ENCODE measurements around the gene TMPRSS3. TPM values are rescaled to one million over a fixed set of nuclear protein-coding genes. Genes with fewer than 3 reads are reported as not detected.
A peak's percentile ranks its signal among the peaks of the same experiment; 100 is the strongest.

TMPRSS3 gene
- total and polyA plus RNA-seq, 3 donors from 2014 or later = 0.40 to 0.56 TPM; not detected in 1

DNA sequence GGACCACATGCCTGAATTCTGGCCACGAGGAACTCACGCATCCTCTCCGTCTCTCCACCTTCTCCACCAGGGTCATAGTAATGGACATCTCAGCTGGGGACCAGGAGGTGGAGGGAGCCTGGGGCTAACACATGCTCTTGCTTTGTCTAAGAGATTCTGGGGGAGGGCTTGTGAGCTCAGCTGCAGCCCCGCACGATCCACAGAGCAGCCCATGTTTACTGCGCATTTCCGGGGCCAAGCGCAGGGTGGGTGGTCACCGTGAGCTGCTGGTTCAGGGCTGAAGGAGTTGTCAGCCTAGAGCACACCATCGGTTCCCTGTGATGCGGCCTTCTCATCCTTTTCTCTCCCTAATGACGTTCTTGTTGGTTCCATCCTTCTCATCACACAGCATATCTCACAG, 37.6 kb downstream of the TMPRSS3 start:
- no peak overlapping the region for H3K27ac ChIP-seq
- DNase-seq = no peak
- H3K27me3 ChIP-seq = no peaks in the 10 kb centered on the region
- TF ChIP-seq, protein P1, sequence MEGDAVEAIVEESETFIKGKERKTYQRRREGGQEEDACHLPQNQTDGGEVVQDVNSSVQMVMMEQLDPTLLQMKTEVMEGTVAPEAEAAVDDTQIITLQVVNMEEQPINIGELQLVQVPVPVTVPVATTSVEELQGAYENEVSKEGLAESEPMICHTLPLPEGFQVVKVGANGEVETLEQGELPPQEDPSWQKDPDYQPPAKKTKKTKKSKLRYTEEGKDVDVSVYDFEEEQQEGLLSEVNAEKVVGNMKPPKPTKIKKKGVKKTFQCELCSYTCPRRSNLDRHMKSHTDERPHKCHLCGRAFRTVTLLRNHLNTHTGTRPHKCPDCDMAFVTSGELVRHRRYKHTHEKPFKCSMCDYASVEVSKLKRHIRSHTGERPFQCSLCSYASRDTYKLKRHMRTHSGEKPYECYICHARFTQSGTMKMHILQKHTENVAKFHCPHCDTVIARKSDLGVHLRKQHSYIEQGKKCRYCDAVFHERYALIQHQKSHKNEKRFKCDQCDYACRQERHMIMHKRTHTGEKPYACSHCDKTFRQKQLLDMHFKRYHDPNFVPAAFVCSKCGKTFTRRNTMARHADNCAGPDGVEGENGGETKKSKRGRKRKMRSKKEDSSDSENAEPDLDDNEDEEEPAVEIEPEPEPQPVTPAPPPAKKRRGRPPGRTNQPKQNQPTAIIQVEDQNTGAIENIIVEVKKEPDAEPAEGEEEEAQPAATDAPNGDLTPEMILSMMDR (IDR thresholded peaks at IDR 0.05) = no peak
- intact Hi-C loops (cut with DNase I; ENCODE audit: low total_unique reads) = no loop called here
- H3K36me3 ChIP-seq (ENCODE audit: low read depth, missing control alignments) = no peaks in the 10 kb centered on the region
- no peaks in the 10 kb centered on the region for H3K4me1 ChIP-seq
- 74 to 81% methylated on average over 12 of the region's 12 CpGs for WGBS, 2 donors
- no peaks in the 10 kb centered on the region for H3K9me3 ChIP-seq
- H3K4me3 ChIP-seq = peak overlapping the region in 1 of 2 donors; percentile 26

GRCh38 chr21:42357307-42357706, 38.5 kb downstream of the TMPRSS3 start:
- Histone ChIP-seq H3K4me1 (no peaks in the 10 kb centered on the region), H3K9me3 (no peaks in the 10 kb centered on the region), H3K4me3 (no peak overlapping the region), H3K27me3 (no peaks in the 10 kb centered on the region), H3K36me3 (ENCODE audit: low read depth, missing control alignments) (no peaks in the 10 kb centered on the region), H3K27ac (no peak overlapping the region)
- TF ChIP-seq POLR2A (IDR thresholded peaks at IDR 0.05) = no peak
- TF ChIP-seq, protein P1 (IDR thresholded peaks at IDR 0.05) = no peak
- DNase-seq = no peak
- 73 to 84% methylated on average over 3 of the region's 3 CpGs for WGBS, 2 donors
- intact Hi-C loops (cut with DNase I; ENCODE audit: low total_unique reads) = no loop called here

- 58 to 71% methylated on average over 6 of the region's 6 CpGs for WGBS, 2 donors
- TF ChIP-seq, protein P1 (IDR thresholded peaks at IDR 0.05) = no peak
- no peak for TF ChIP-seq POLR2A (IDR thresholded peaks at IDR 0.05)
- no peaks in the 10 kb centered on the region for H3K4me1 ChIP-seq
- no peak for DNase-seq
- no peaks in the 10 kb centered on the region for H3K36me3 ChIP-seq (ENCODE audit: low read depth, missing control alignments)
- no peak overlapping the region for H3K27ac ChIP-seq
- H3K27me3 ChIP-seq = no peaks in the 10 kb centered on the region
- intact Hi-C loops (cut with DNase I; ENCODE audit: low total_unique reads) = no loop called here
- H3K9me3 ChIP-seq = no peaks in the 10 kb centered on the region
- no peak overlapping the region for H3K4me3 ChIP-seq
Observed at GRCh38 chr21:42356650-42357049, 39.2 kb downstream of the TMPRSS3 start.

GRCh38 chr21:42356046-42356445, 39.8 kb downstream of the TMPRSS3 start:
- no peaks in the 10 kb centered on the region for H3K36me3 ChIP-seq (ENCODE audit: low read depth, missing control alignments)
- H3K27ac ChIP-seq = no peak overlapping the region
- H3K9me3 ChIP-seq = no peaks in the 10 kb centered on the region
- intact Hi-C loops (cut with DNase I; ENCODE audit: low total_unique reads) = no loop called here
- TF ChIP-seq, protein P1 (IDR thresholded peaks at IDR 0.05) = no peak
- TF ChIP-seq POLR2A (IDR thresholded peaks at IDR 0.05) = no peak
- no peak for DNase-seq
- WGBS, 2 donors = 91 to 95% methylated on average over 2 of the region's 2 CpGs
- no peak overlapping the region for H3K4me3 ChIP-seq
- no peaks in the 10 kb centered on the region for H3K27me3 ChIP-seq
- no peaks in the 10 kb centered on the region for H3K4me1 ChIP-seq

DNA sequence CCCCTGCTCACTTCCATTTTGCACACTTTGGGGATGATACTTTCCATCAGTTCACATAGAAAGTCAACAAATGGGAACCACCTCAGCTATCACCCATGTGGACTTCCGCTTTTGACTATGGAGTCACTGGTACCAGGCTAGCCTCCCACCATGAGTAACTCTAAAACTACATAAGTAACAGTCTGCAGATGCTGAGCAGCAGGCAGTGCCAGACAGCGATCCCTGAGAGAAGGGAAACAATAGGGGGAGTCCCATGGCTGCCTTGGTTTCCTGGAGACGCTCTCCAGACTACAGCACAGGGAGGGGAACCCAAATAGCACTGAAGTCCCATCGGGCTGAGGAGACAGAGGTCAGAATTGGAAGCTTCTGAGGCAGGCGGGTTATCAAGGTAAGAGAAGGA, 42.2 kb downstream of the TMPRSS3 start:
- 89% methylated on average over 5 of the region's 5 CpGs for WGBS, 2 donors
- DNase-seq = no peak
- TF ChIP-seq, protein P1 (IDR thresholded peaks at IDR 0.05) = no peak
- TF ChIP-seq POLR2A (IDR thresholded peaks at IDR 0.05) = no peak
- intact Hi-C loops (cut with DNase I; ENCODE audit: low total_unique reads) = no loop called here
- H3K4me3 ChIP-seq = no peak overlapping the region
- no peak overlapping the region for H3K27ac ChIP-seq
- no peaks in the 10 kb centered on the region for H3K9me3 ChIP-seq
- no peaks in the 10 kb centered on the region for H3K4me1 ChIP-seq
- no peaks in the 10 kb centered on the region for H3K36me3 ChIP-seq (ENCODE audit: low read depth, missing control alignments)
- no peaks in the 10 kb centered on the region for H3K27me3 ChIP-seq
